GM19468 (cell line): ENCODE results near the gene OBSCN.

Experiments used
- ATAC-seq: cut with Tn5 transposase; IDR thresholded peaks from one replicate; pipeline ENCODE4 v1.9.1; 2021; ENCODE audit warnings: mild to moderate bottlenecking, moderate library complexity, moderate number of reproducible peaks; ENCODE audit not compliant: unreplicated experiment; ENCODE audit errors: extremely low read depth

The OBSCN gene

GRCh38 chr1:228371741-228372182, 163.9 kb downstream of the OBSCN start:
- no peak for ATAC-seq

DNA sequence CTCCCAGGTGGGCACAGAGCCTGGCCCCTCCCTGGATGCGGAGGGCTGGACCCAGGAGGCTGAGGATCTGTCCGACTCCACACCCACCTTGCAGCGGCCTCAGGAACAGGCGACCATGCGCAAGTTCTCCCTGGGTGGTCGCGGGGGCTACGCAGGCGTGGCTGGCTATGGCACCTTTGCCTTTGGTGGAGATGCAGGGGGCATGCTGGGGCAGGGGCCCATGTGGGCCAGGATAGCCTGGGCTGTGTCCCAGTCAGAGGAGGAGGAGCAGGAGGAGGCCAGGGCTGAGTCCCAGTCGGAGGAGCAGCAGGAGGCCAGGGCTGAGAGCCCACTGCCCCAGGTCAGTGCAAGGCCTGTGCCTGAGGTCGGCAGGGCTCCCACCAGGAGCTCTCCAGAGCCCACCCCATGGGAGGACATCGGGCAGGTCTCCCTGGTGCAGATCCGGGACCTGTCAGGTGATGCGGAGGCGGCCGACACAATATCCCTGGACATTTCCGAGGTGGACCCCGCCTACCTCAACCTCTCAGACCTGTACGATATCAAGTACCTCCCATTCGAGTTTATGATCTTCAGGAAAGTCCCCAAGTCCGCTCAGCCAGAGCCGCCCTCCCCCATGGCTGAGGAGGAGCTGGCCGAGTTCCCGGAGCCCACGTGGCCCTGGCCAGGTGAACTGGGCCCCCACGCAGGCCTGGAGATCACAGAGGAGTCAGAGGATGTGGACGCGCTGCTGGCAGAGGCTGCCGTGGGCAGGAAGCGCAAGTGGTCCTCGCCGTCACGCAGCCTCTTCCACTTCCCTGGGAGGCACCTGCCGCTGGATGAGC, 164.5 kb downstream of the OBSCN start:
- no peak for ATAC-seq

DNA sequence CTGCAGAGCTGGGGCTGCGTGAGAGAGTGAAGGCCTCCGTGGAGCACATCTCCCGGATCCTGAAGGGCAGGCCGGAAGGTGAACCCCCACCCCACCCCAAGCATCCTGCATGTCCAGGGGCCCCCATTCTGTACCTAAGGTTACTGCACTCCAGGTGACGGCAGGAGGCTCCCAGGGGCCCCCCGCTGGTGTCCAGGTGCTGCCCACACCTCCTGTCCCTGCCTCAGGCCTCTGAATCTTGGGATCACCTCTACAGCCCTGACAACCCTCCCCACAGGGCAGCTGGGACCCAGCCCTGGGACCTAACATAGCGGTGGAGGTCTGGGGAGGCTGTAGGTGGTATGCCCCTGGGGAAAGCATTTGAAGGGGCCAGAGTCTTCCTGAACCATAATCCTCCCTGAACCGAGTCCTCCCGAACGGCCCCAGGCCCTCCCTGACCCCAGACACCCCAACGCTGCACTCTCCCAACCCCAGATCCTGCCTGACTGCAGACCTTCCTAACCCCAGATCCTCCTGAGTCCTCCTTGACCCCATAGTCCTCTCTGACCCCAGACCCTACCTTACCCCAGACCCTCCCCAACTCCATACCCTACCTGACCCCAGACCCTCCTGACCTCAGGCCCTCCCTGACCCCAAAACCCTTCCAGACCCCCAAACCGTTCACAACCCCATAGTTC, 165.3 kb downstream of the OBSCN start:
- no peak for ATAC-seq

- no peak for ATAC-seq
Observed at GRCh38 chr1:228373681-228374571, 166.1 kb downstream of the OBSCN start.

- no peak for ATAC-seq
Observed at GRCh38 chr1:228374711-228375577, 167.1 kb downstream of the OBSCN start.

GRCh38 chr1:228375578-228376261, 167.9 kb downstream of the OBSCN start:
- no peak for ATAC-seq

GRCh38 chr1:228376262-228376628, 168.4 kb downstream of the OBSCN start:
- no peak for ATAC-seq

DNA sequence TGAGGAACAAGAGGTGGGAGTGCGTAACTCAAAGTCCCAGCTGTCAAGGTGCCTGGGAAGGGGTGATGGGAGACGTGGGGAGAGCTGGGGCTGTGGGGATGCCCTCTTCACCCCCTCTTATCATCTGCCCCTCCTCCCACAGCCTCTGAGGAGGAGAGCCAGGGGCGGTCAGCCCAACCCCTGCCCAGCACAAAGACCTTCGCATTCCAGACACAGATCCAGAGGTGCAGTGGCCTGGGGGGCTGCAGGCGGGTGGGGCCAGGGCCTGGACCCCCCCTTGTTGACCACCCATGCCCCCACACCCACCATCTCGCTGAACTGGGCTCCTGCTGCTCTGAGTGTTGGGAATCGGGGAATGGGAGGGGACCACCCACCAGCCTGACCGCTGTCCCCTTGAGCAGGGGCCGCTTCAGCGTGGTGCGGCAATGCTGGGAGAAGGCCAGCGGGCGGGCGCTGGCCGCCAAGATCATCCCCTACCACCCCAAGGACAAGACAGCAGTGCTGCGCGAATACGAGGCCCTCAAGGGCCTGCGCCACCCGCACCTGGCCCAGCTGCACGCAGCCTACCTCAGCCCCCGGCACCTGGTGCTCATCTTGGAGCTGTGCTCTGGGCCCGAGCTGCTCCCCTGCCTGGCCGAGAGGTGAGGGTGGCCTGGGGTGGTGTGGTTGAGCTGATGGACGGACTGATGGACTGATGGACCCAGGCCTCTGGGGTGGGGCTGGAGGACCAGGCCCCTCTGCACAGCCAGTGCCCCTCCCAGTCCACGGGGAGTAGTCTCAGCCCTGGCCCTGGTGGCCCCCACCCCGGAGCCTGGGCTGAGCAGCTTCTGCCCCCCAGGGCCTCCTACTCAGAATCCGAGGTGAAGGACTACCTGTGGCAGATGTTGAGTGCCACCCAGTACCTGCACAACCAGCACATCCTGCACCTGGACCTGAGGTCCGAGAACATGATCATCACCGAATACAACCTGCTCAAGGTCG, 169.1 kb downstream of the OBSCN start:
- ATAC-seq: no peak

DNA sequence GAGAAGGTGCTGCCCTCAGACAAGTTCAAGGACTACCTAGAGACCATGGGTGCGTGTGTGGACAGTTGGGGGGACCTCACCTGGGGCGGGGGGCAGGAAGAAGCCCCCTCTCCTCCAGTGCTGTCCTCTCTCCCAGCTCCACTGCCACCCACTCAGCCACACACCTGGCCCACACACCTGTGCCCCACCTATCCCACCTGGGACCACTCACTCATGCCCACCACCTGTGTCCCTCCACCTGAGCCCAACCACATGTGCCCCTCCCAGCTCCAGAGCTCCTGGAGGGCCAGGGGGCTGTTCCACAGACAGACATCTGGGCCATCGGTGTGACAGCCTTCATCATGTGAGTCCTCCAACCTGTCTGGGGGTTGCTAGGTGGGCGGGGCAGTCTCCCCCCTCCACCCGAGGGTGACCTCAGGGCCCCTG, 169.8 kb downstream of the OBSCN start:
- no peak for ATAC-seq

- no peak for ATAC-seq
Observed at GRCh38 chr1:228378090-228378872, 170.4 kb downstream of the OBSCN start.

GRCh38 chr1:228378873-228379460, 171.1 kb downstream of the OBSCN start:
- ATAC-seq: no peak

- no peak for ATAC-seq
Observed at GRCh38 chr1:228379666-228380065, 171.8 kb downstream of the OBSCN start.

GRCh38 chr1:228381356-228381755, 173.5 kb downstream of the OBSCN start:
- no peak for ATAC-seq

- no peak for ATAC-seq
Observed at GRCh38 chr1:228383773-228384172, 175.9 kb downstream of the OBSCN start.

DNA sequence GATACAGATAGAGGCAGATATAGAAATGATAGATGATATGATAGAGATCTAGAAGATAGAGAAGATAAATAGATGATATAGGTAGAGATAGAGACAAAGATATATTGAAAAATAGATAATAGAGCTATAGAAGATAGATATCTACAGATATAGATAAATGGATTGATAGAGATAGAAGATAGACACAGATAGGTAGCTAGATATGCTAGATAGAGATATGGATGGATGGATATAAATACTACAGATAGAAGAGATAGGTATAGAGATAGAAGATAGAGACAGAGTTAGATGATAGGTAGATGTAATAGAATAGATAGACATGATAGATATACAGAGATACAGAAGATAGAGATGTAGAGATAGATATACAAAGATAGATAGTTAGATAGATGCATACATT, 177.4 kb downstream of the OBSCN start:
- no peak for ATAC-seq

DNA sequence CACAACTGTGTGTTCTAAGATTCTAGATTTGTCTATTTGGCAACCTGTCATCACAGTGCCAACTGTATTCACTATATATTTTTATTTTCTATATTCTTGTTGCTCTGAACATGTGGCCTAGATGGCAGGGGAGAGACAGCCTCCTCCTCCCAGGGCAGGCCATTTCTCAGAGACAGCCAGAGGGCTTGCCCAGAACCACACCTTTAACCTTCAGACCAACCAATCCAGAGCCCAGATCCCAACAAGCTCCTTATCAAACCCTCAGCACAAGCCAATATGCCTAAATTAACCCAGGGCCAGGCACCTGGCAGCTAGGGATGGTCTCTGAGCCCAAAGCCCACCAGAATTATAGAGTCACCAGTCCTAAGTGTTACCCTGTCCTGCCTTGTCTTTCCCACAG, 179.5 kb downstream of the OBSCN start:
- ATAC-seq: no peak

- ATAC-seq: no peak
Observed at GRCh38 chr1:228390649-228391048, 182.8 kb downstream of the OBSCN start.
